ENCODE measurements around the gene VASP. TPM values are rescaled to one million over a fixed set of nuclear protein-coding genes. Genes with fewer than 3 reads are reported as not detected.

Gene VASP
- total and polyA plus RNA-seq, 2 of the 13 experiments (the other 11 are each of a cell fraction or from before 2014, with no cell fraction given), result 41.8 to 67.1 TPM

- TF ChIP-seq ARID5B (CRISPR knock-in tag; IDR thresholded peaks at IDR 0.05), result 0 out of 2 replicates have a peak, but pooled peaks have one; percentile 4
- TF ChIP-seq KDM5B (CRISPR knock-in tag; IDR thresholded peaks at IDR 0.05; ENCODE audit: borderline replicate concordance), result no peak; the same call in 1 of the 2 replicates
- TF ChIP-seq ZNF512B (CRISPR knock-in tag; IDR thresholded peaks at IDR 0.05; ENCODE audit: borderline replicate concordance), result no peak
- no peak for TF ChIP-seq ISX (CRISPR knock-in tag; conservative IDR thresholded peaks at IDR 0.05)
- no peak for TF ChIP-seq THRA (CRISPR knock-in tag; IDR thresholded peaks at IDR 0.05; ENCODE audit: borderline replicate concordance)
- peak; percentile 42; the same call in 1 of the 2 replicates for TF ChIP-seq ZNF574 (CRISPR knock-in tag; IDR thresholded peaks at IDR 0.05)
- TF ChIP-seq ZNF704 (CRISPR knock-in tag; IDR thresholded peaks at IDR 0.05; ENCODE audit: borderline replicate concordance), result no peak
- TF ChIP-seq ZNF432 (CRISPR knock-in tag; IDR thresholded peaks at IDR 0.05; ENCODE audit: borderline replicate concordance), result no peak
- no peak for TF ChIP-seq ZKSCAN1 (IDR thresholded peaks at IDR 0.05; ENCODE audit: low read length)
- no peak for TF ChIP-seq SKIL (CRISPR knock-in tag; IDR thresholded peaks at IDR 0.05; ENCODE audit: borderline replicate concordance)
- no peak for TF ChIP-seq MBNL3 (CRISPR knock-in tag; conservative IDR thresholded peaks at IDR 0.05)
- TF ChIP-seq THYN1 (CRISPR knock-in tag; IDR thresholded peaks at IDR 0.05; ENCODE audit: borderline replicate concordance, low read depth), result no peak
Observed at GRCh38 chr19:45508861-45509691, 1.8 kb downstream of the VASP start (continued).
